BJ (cell line): Measurements from ENCODE around the gene CACNA1G. TPM values are rescaled to one million over a fixed set of nuclear protein-coding genes. Genes with fewer than 3 reads are reported as not detected.

Experiments
- CTCF ChIA-PET: fragments of 350-600 bp; formaldehyde crosslinking; extraction: SDS; loops from one replicate; lab custom pipeline; 2021; ENCODE audit warnings: antibody characterized with exemption, inconsistent platforms; lab: Yijun Ruan, JAX
- POLR2A ChIA-PET: fragments of 300-600 bp; sonication (Branson Sonifier 250); formaldehyde crosslinking; extraction: SDS; loops from one replicate; lab custom pipeline; 2021; ENCODE audit warnings: antibody characterized with exemption; lab: Charles Lee
- DNase-seq: peaks from one replicate; pipeline ENCODE4 v3.0.0-alpha.2; 2011; ENCODE audit warnings: low read depth
- H3K27me3 ChIP-seq: 2 replicates; pipeline ENCODE4 v1.6.0; 2011; ENCODE audit warnings: low read length; ENCODE audit not compliant: control insufficient read depth, insufficient read depth
- H3K36me3 ChIP-seq: 2 replicates; pipeline ENCODE4 v1.5.1; 2011; ENCODE audit warnings: low read length; ENCODE audit not compliant: control insufficient read depth, insufficient read depth
- H3K4me3 ChIP-seq: 2 replicates; pipeline ENCODE4 v1.5.1; 2011; ENCODE audit warnings: low read depth, mild to moderate bottlenecking, control low read depth, low read length
- CTCF ChIP-seq: IDR thresholded peaks from 2 replicates; pipeline ENCODE4 v1.5.1; 2011; ENCODE audit warnings: low read depth, mild to moderate bottlenecking, control low read depth, inconsistent platforms, low read length, moderate library complexity; ENCODE audit not compliant: insufficient read depth
- polyA plus RNA-seq: library from polyadenylated mRNA; depleted of rRNA; stranded (reverse); fragments of >200 nt; gene quantifications from 2 replicates; pipeline ENCODE4 v1.2.3, GENCODE V29; 2011

CACNA1G gene
- polyA plus RNA-seq, 1 experiment: 0.02 TPM

- no peak overlapping the region for H3K4me3 ChIP-seq
- ChIA-PET POLR2A (no interaction called here), CTCF (interaction anchor here (0.6 to 8.2 kb wide), 32 partner anchors 9 to 602 kb away, joined by 3 to 186 read pairs (median 4); partner anchors contain the start of gene CACNA1G)
- H3K36me3 ChIP-seq: peaks cover 23% of the 10 kb centered on the region
- TF ChIP-seq CTCF: peak; percentile 93
- no peaks in the 10 kb centered on the region for H3K27me3 ChIP-seq
- DNase-seq: no peak
Observed at GRCh38 chr17:50550661-50551432, 9.7 kb upstream of the CACNA1G start.

- H3K4me3 ChIP-seq: no peak overlapping the region
- ChIA-PET POLR2A (interaction anchor here (0.6 kb wide), 1 partner anchor 31 kb away, joined by 3 read pairs; no protein-coding TSS in a partner anchor), CTCF (interaction anchor here (0.6 to 8.2 kb wide), 24 partner anchors 10 to 292 kb away, joined by 3 to 186 read pairs (median 4); partner anchors contain the start of gene CACNA1G)
- no peaks in the 10 kb centered on the region for H3K27me3 ChIP-seq
- peaks cover 23% of the 10 kb centered on the region for H3K36me3 ChIP-seq
- DNase-seq: no peak
- no peak for TF ChIP-seq CTCF
Observed at GRCh38 chr17:50551433-50551815, 9.1 kb upstream of the CACNA1G start.

GRCh38 chr17:50551884-50552283, 8.6 kb upstream of the CACNA1G start:
- TF ChIP-seq CTCF: no peak
- no peaks in the 10 kb centered on the region for H3K27me3 ChIP-seq
- H3K4me3 ChIP-seq: no peak overlapping the region
- POLR2A ChIA-PET: interaction anchor here (0.6 kb wide), 1 partner anchor 32 kb away, joined by 3 read pairs; no protein-coding TSS in a partner anchor
- H3K36me3 ChIP-seq: peaks cover 23% of the 10 kb centered on the region
- DNase-seq: no peak
- CTCF ChIA-PET: interaction anchor here (1.2 to 8.2 kb wide), 6 partner anchors 9 to 150 kb away, joined by 3 to 186 read pairs (median 29); partner anchors contain the start of gene CACNA1G

GRCh38 chr17:50554201-50554600, 6.3 kb upstream of the CACNA1G start:
- Histone ChIP-seq H3K27me3 (peaks cover 11% of the 10 kb centered on the region), H3K4me3 (no peak overlapping the region), H3K36me3 (peaks cover 22% of the 10 kb centered on the region)
- ChIA-PET POLR2A (no interaction called here), CTCF (interaction anchor here (1.1 to 2.3 kb wide), 2 partner anchors 72 to 143 kb away, joined by 3 to 6 read pairs; no protein-coding TSS in a partner anchor)
- TF ChIP-seq CTCF: no peak
- no peak for DNase-seq

- DNase-seq: no peak
- TF ChIP-seq CTCF: no peak
- Histone ChIP-seq H3K27me3 (peaks cover 22% of the 10 kb centered on the region), H3K36me3 (peaks cover 11% of the 10 kb centered on the region), H3K4me3 (no peak overlapping the region)
- ChIA-PET CTCF (interaction anchor here (1.2 to 2.9 kb wide), 5 partner anchors 67 to 138 kb away, joined by 3 to 16 read pairs (median 11); no protein-coding TSS in a partner anchor), POLR2A (no interaction called here)
Observed at GRCh38 chr17:50556803-50557202, 3.7 kb upstream of the CACNA1G start.
